SK-N-SH treated with all-trans-retinoic acid at 6 μM for 48 hours (cell line): ENCODE results near the gene CNNM3.

Experiments used
- ATAC-seq: fragments of 200-7000 bp; cut with Tn5 transposase; 3 replicates; pipeline ENCODE4 v1.9.1; 2020; ENCODE audit warnings: mild to moderate bottlenecking, moderate library complexity
- ARNTL ChIP-seq: fragments of 450-650 bp; formaldehyde crosslinking; IDR thresholded peaks from 2 replicates; pipeline ENCODE4 v1.5.0; 2020; ENCODE audit warnings: low read depth, mild to moderate bottlenecking, moderate library complexity, borderline replicate concordance
- BACH2 ChIP-seq: fragments of 250-450 bp; sonication (Bioruptor Pico); IDR thresholded peaks from 2 replicates; pipeline ENCODE4 v1.9.0; 2021; ENCODE audit warnings: mild to moderate bottlenecking, borderline replicate concordance
- ESRRG ChIP-seq: fragments of 250-450 bp; sonication (Bioruptor Pico); IDR thresholded peaks from 2 replicates; pipeline ENCODE4 v1.6.1; 2021; ENCODE audit warnings: mild to moderate bottlenecking
- OSR1 ChIP-seq: fragments of 250-450 bp; sonication (Bioruptor Pico); IDR thresholded peaks from 2 replicates; pipeline ENCODE4 v1.8.0; 2022; ENCODE audit warnings: moderate library complexity, mild to moderate bottlenecking, inconsistent platforms
- TOX ChIP-seq: fragments of 250-450 bp; sonication (Bioruptor Pico); IDR thresholded peaks from 2 replicates; pipeline ENCODE4 v1.8.0; 2021; ENCODE audit warnings: mild to moderate bottlenecking, moderate library complexity, borderline replicate concordance
- ZNF565 ChIP-seq: fragments of 450-650 bp; formaldehyde crosslinking; conservative IDR thresholded peaks from 2 replicates; pipeline ENCODE4 v1.5.0; 2020; ENCODE audit warnings: low read depth, mild to moderate bottlenecking, moderate library complexity
- TF ChIP-seq, protein P1 (sequence below): fragments of 250-450 bp; sonication (Bioruptor Pico); IDR thresholded peaks from 2 replicates; pipeline ENCODE4 v1.5.1; 2020; ENCODE audit warnings: low read depth, mild to moderate bottlenecking, moderate library complexity
- TF ChIP-seq, protein P2 (sequence below): fragments of 250-450 bp; sonication (Bioruptor Pico); IDR thresholded peaks from 2 replicates; pipeline ENCODE4 v1.5.0; 2020; ENCODE audit warnings: mild to moderate bottlenecking, moderate library complexity
- TF ChIP-seq, protein P3 (sequence below): fragments of 250-450 bp; sonication (Bioruptor Pico); IDR thresholded peaks from 2 replicates; pipeline ENCODE4 v1.8.0; 2021; ENCODE audit warnings: low read depth, mild to moderate bottlenecking, moderate library complexity, borderline replicate concordance
- TF ChIP-seq, protein P4 (sequence below): fragments of 250-450 bp; sonication (Bioruptor Pico); IDR thresholded peaks from 2 replicates; pipeline ENCODE4 v1.5.1; 2021; ENCODE audit warnings: mild to moderate bottlenecking, moderate library complexity

The CNNM3 gene

DNA sequence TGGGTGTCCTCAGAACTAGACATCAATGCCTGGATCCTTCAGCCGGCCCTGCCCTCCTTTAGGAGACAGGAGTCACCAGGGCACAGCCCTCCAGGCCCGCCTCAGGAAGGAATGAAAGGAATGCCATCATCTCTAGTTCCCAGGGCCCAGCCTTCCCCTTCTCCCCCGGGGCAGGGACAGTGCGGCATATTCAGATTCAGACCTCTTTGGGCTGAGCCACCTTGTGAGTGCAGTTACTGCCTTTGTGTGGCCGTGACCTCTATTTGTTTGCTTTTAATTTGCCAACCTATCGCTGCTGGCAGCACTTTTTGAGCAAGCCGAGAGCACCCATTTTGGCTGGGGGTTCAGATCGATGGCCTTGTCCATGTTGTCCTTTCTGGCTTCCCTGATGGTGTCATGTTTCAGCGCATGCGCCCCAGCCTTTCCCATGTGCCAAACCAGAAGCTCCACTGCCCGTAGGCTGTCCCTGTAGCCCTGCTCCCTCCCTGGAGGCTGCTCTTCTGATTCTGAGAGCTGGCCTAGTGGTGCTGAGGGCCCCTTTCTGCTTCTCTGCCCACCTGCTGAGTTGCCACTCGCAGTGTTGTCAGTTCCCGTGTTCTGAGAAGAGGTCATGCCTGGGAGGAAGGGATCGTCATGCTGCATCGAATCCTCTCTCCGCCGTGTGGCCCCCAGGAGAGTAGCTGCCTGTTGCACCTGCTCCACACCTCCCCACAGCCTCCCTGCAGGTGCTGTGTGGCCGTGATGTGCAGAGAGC lies 16.9 kb downstream of the CNNM3 start (continued):
- TF ChIP-seq, protein P1, sequence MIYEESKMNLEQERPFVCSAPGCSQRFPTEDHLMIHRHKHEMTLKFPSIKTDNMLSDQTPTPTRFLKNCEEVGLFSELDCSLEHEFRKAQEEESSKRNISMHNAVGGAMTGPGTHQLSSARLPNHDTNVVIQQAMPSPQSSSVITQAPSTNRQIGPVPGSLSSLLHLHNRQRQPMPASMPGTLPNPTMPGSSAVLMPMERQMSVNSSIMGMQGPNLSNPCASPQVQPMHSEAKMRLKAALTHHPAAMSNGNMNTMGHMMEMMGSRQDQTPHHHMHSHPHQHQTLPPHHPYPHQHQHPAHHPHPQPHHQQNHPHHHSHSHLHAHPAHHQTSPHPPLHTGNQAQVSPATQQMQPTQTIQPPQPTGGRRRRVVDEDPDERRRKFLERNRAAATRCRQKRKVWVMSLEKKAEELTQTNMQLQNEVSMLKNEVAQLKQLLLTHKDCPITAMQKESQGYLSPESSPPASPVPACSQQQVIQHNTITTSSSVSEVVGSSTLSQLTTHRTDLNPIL (CRISPR knock-in tag) = no peak
- TF ChIP-seq TOX (CRISPR knock-in tag) (no peak), OSR1 (CRISPR knock-in tag) (no peak), ESRRG (no peak), BACH2 (no peak)
- TF ChIP-seq, protein P2, sequence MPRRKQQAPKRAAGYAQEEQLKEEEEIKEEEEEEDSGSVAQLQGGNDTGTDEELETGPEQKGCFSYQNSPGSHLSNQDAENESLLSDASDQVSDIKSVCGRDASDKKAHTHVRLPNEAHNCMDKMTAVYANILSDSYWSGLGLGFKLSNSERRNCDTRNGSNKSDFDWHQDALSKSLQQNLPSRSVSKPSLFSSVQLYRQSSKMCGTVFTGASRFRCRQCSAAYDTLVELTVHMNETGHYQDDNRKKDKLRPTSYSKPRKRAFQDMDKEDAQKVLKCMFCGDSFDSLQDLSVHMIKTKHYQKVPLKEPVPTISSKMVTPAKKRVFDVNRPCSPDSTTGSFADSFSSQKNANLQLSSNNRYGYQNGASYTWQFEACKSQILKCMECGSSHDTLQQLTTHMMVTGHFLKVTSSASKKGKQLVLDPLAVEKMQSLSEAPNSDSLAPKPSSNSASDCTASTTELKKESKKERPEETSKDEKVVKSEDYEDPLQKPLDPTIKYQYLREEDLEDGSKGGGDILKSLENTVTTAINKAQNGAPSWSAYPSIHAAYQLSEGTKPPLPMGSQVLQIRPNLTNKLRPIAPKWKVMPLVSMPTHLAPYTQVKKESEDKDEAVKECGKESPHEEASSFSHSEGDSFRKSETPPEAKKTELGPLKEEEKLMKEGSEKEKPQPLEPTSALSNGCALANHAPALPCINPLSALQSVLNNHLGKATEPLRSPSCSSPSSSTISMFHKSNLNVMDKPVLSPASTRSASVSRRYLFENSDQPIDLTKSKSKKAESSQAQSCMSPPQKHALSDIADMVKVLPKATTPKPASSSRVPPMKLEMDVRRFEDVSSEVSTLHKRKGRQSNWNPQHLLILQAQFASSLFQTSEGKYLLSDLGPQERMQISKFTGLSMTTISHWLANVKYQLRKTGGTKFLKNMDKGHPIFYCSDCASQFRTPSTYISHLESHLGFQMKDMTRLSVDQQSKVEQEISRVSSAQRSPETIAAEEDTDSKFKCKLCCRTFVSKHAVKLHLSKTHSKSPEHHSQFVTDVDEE = no peak

DNA sequence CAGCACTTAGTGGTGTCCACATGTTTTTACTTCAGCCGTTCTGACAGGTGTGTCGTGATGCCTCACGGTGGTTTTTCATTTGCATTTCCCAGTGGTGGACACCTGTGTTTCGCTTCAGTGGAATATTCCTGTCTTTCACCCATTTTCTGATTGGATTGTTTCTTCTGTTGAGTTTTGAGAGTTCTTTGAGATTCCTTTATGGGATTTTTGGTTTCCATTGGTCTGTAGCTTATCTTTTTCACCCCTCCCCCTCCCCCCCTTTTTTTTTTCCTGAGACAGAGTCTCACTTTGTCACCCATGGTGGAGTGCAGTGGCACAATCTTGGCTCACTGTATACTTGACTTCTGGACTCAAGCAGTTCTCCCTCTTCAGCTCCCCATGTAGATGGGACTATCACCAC lies 19.8 kb downstream of the CNNM3 start:
- TF ChIP-seq, protein P2 = no peak
- TF ChIP-seq ZNF565 (CRISPR knock-in tag) (no peak), TOX (CRISPR knock-in tag) (no peak), ESRRG (no peak), ARNTL (CRISPR knock-in tag) (no peak)
- TF ChIP-seq, protein P3, sequence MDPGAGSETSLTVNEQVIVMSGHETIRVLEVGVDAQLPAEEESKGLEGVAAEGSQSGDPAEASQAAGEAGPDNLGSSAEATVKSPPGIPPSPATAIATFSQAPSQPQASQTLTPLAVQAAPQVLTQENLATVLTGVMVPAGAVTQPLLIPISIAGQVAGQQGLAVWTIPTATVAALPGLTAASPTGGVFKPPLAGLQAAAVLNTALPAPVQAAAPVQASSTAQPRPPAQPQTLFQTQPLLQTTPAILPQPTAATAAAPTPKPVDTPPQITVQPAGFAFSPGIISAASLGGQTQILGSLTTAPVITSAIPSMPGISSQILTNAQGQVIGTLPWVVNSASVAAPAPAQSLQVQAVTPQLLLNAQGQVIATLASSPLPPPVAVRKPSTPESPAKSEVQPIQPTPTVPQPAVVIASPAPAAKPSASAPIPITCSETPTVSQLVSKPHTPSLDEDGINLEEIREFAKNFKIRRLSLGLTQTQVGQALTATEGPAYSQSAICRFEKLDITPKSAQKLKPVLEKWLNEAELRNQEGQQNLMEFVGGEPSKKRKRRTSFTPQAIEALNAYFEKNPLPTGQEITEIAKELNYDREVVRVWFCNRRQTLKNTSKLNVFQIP = no peak
- TF ChIP-seq, protein P4, sequence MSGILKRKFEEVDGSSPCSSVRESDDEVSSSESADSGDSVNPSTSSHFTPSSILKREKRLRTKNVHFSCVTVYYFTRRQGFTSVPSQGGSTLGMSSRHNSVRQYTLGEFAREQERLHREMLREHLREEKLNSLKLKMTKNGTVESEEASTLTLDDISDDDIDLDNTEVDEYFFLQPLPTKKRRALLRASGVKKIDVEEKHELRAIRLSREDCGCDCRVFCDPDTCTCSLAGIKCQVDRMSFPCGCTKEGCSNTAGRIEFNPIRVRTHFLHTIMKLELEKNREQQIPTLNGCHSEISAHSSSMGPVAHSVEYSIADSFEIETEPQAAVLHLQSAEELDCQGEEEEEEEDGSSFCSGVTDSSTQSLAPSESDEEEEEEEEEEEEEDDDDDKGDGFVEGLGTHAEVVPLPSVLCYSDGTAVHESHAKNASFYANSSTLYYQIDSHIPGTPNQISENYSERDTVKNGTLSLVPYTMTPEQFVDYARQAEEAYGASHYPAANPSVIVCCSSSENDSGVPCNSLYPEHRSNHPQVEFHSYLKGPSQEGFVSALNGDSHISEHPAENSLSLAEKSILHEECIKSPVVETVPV (CRISPR knock-in tag) = no peak
- TF ChIP-seq, protein P1 (CRISPR knock-in tag) = no peak
- no peak for ATAC-seq

DNA sequence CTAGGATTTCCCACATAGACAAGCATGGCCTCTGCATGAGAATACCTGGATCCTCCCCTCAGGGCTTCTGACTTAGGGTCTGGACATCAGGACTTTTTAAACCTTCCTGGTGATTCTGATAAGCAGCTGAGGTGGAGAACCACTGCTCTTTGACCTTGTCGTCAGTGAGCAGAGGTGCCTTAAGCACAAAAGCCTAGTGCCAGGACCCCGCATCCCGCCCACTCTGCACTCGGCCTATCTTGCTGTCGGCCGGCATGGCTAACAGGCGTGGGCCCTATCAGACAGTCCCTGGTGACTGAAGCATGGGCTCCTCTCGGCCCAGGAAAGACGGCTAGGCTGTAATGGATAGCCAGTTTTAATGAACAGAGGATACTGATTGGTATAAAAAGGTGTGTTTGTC lies 21.5 kb downstream of the CNNM3 start:
- TF ChIP-seq ZNF565 (CRISPR knock-in tag) (no peak), ESRRG (no peak), BACH2 (no peak)
- TF ChIP-seq, protein P3 = no peak
- TF ChIP-seq, protein P2 = no peak
- ATAC-seq = no peak
